Epidermal melanocyte (primary cell): ENCODE results near the gene PFDN4.

Source experiments
- DNase-seq: peaks from one replicate; pipeline ENCODE4 v3.0.0; 2011; ENCODE audit warnings: low spot score; ENCODE audit not compliant: insufficient read length

Gene PFDN4

GRCh38 chr20:54207743-54208547 is at the start of gene PFDN4:
TSS of gene PFDN4 (plus strand) at chr20:54208087. CDS start at chr20:54208101, 14 bp downstream.
- DNase-seq = peak; percentile 88

- no peak for DNase-seq
Observed at GRCh38 chr20:54158226-54158625, 49.7 kb upstream of the PFDN4 start.

- no peak for DNase-seq
Observed at GRCh38 chr20:54158856-54159418, 49.0 kb upstream of the PFDN4 start.

GRCh38 chr20:54160065-54161007 is 47.6 kb upstream of the PFDN4 start:
- DNase-seq = no peak

- no peak for DNase-seq
Observed at GRCh38 chr20:54161008-54161820, 46.7 kb upstream of the PFDN4 start.

- DNase-seq = no peak
Observed at GRCh38 chr20:54161821-54162149, 46.1 kb upstream of the PFDN4 start.

GRCh38 chr20:54162378-54163009 is 45.4 kb upstream of the PFDN4 start:
- no peak for DNase-seq

GRCh38 chr20:54163402-54163801 is 44.5 kb upstream of the PFDN4 start:
- DNase-seq = no peak

GRCh38 chr20:54165014-54165413 is 42.9 kb upstream of the PFDN4 start:
- no peak for DNase-seq

- no peak for DNase-seq
Observed at GRCh38 chr20:54165803-54166202, 42.1 kb upstream of the PFDN4 start.

GRCh38 chr20:54166987-54167662 is 40.8 kb upstream of the PFDN4 start:
- DNase-seq = no peak

- no peak for DNase-seq
Observed at GRCh38 chr20:54167909-54168872, 39.7 kb upstream of the PFDN4 start.

- no peak for DNase-seq
Observed at GRCh38 chr20:54168961-54169862, 38.7 kb upstream of the PFDN4 start.

GRCh38 chr20:54170026-54170471 is 37.8 kb upstream of the PFDN4 start:
- no peak for DNase-seq

GRCh38 chr20:54170963-54171362 is 36.9 kb upstream of the PFDN4 start:
- DNase-seq = no peak

- no peak for DNase-seq
Observed at GRCh38 chr20:54172532-54172855, 35.4 kb upstream of the PFDN4 start.

- no peak for DNase-seq
Observed at GRCh38 chr20:54172856-54173652, 34.8 kb upstream of the PFDN4 start.
